Calu3 (cell line): ENCODE data around the gene IDS. TPM values are rescaled to one million over a fixed set of nuclear protein-coding genes. Genes with fewer than 3 reads are reported as not detected.

ENCODE experiments used
- BruUV-seq: library from RNA; stranded (reverse); fragments of 400-500 nt; replicated peaks from 2 replicates; lab custom pipeline; 2021; lab: Mats Ljungman, UMichigan
- CTCF ChIA-PET: fragments of 300-600 bp; sonication (Branson Sonifier 250); formaldehyde crosslinking; loops from one replicate; lab custom pipeline; 2022; ENCODE audit warnings: antibody characterized with exemption; lab: Charles Lee
- DNase-seq: peaks from one replicate; pipeline ENCODE4 v3.0.0; 2022
- H3K27ac Mint-ChIP-seq: one replicate; pipeline ENCODE4 v1.8.0; 2022; ENCODE audit warnings: mixed read lengths; ENCODE audit not compliant: unreplicated experiment
- H3K27me3 Mint-ChIP-seq: one replicate; pipeline ENCODE4 v1.8.0; 2022; ENCODE audit warnings: mixed read lengths; ENCODE audit not compliant: unreplicated experiment
- H3K36me3 Mint-ChIP-seq: one replicate; pipeline ENCODE4 v1.8.0; 2022; ENCODE audit warnings: mild to moderate bottlenecking, moderate library complexity, mixed read lengths; ENCODE audit not compliant: insufficient read depth, unreplicated experiment
- H3K4me1 Mint-ChIP-seq: one replicate; pipeline ENCODE4 v1.8.0; 2022; ENCODE audit warnings: mild to moderate bottlenecking, low read depth, mixed read lengths; ENCODE audit not compliant: unreplicated experiment
- H3K4me3 Mint-ChIP-seq: one replicate; pipeline ENCODE4 v1.8.0; 2022; ENCODE audit warnings: mild to moderate bottlenecking, low read depth, moderate library complexity, mixed read lengths; ENCODE audit not compliant: unreplicated experiment
- H3K9me3 Mint-ChIP-seq: one replicate; pipeline ENCODE4 v1.8.0; 2022; ENCODE audit warnings: low read depth, mixed read lengths; ENCODE audit not compliant: unreplicated experiment
- intact Hi-C: fragments of 100-400 bp; cut with micrococcal nuclease; formaldehyde crosslinking; loops from one replicate; pipeline ENCODE4 v1.10.0; 2022; ENCODE audit not compliant: unreplicated experiment
- total RNA-seq: library from RNA; stranded (reverse); gene quantifications from 2 replicates; pipeline ENCODE4 v1.2.3, GENCODE V29; 2022
- TF ChIP-seq, protein P1 (sequence below): fragments of 200-600 bp; IDR thresholded peaks from one replicate; pipeline ENCODE4 v1.8.0; 2022; ENCODE audit warnings: antibody characterized with exemption; ENCODE audit not compliant: unreplicated experiment

The IDS gene
- total RNA-seq, 1 experiment from 2014 or later = 84.4 TPM

GRCh38 chrX:149541521-149542047 lies 36.5 kb upstream of the IDS start:
- Mint-ChIP-seq H3K9me3 (no peaks in the 10 kb centered on the region), H3K4me3 (peak overlapping the region; percentile 75), H3K27me3 (no peaks in the 10 kb centered on the region), H3K36me3 (peaks cover 33% of the 10 kb centered on the region), H3K27ac (peak overlapping the region; percentile 96), H3K4me1 (no peaks in the 10 kb centered on the region)
- CTCF ChIA-PET = interaction anchor here (1.1 kb wide), 1 partner anchor 30 kb away, joined by 3 read pairs; no protein-coding TSS in a partner anchor
- TF ChIP-seq, protein P1, sequence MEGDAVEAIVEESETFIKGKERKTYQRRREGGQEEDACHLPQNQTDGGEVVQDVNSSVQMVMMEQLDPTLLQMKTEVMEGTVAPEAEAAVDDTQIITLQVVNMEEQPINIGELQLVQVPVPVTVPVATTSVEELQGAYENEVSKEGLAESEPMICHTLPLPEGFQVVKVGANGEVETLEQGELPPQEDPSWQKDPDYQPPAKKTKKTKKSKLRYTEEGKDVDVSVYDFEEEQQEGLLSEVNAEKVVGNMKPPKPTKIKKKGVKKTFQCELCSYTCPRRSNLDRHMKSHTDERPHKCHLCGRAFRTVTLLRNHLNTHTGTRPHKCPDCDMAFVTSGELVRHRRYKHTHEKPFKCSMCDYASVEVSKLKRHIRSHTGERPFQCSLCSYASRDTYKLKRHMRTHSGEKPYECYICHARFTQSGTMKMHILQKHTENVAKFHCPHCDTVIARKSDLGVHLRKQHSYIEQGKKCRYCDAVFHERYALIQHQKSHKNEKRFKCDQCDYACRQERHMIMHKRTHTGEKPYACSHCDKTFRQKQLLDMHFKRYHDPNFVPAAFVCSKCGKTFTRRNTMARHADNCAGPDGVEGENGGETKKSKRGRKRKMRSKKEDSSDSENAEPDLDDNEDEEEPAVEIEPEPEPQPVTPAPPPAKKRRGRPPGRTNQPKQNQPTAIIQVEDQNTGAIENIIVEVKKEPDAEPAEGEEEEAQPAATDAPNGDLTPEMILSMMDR = no peak
- BruUV-seq = no TSS peak
- intact Hi-C loops = no loop called here
- no peak for DNase-seq

DNA sequence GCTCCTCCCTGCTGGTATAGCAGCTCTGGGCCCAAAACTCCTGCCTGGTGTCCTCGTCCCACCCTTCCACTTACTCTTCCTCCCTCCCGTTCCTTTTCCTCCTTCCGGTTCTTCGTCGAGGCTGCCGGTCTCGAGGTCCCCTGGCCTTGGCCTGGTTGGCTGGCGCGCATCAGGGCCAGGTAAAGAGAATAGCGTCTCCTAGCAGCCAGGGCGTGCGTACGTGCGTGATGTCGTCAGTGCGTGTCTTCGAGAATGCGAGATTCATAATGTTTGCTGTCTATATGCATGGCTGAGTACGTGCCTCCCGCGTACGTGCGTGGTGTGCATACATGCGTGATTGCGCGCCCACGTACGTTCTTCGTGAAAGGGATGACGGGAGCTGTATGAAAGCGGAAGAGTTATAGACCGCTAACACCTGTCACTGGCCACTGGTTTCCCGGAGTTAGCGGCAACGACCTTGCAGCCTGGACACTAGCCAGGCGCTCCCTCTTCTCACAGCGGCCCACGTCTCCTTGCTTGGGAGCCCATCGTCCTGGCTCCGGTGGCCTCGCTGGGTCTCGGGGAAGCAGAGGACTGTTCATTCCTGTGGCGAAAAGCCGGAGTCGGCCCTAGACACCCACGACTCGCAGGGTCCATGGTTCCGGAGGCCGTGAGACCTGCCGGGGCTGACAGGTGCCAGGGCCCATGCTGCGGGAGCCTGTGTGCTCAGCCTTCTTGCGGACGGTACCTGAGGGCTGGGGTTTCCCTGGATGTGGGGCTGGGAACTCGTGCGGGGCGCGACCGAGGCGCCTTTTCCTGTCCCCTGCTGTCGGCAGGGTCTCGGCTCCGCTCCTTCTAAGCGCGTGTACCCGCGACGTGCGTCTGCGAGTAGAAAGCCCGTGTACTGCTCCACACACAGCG lies 35.8 kb upstream of the IDS start, which contains the start of gene EOLA1:
Gene EOLA1 (plus strand): TSS at position 392 of the 900 bp plus-strand sequence. CDS start 4,619 bp downstream, outside the sequence.
- intact Hi-C loops = no loop called here
- CTCF ChIA-PET = interaction anchor here (0.7 to 1.8 kb wide), 5 partner anchors 13 to 32 kb away, joined by 3 to 7 read pairs (median 5); no protein-coding TSS in a partner anchor
- H3K36me3 Mint-ChIP-seq = peaks cover 33% of the 10 kb centered on the region

DNA sequence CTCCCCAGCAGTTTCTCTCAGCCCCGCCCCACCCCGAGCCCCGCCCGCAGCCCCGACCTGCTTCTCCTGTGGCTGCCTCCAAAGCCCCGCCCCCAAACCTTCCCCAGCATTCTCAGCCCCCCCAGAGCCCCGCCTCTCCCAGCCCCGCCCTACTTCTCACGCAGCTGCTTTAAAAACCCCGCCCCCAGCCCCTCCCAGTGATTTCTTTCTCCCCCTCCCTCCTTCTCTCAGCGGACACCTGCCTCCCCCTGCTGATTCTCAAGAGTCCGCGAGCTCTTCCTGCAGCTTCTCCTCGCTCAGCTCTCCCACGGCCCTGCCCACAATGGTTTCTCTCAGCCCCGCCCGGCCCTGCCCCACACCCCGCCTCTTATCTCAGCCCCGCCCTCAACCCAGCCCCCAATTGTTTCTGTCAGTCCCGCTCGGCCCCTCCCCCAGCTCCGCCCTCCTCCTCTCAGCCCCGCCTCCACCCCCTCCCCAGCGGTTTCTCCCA lies 35.1 kb upstream of the IDS start:
- peaks cover 33% of the 10 kb centered on the region for H3K36me3 Mint-ChIP-seq
- H3K4me3 Mint-ChIP-seq = peak overlapping the region; percentile 75
- peak; percentile 89 for DNase-seq
- no peaks in the 10 kb centered on the region for H3K9me3 Mint-ChIP-seq
- TF ChIP-seq, protein P1 = no peak
- H3K27ac Mint-ChIP-seq = peak overlapping the region; percentile 96
- CTCF ChIA-PET = interaction anchor here (0.7 to 1.8 kb wide), 5 partner anchors 13 to 46 kb away, joined by 3 to 7 read pairs (median 5); no protein-coding TSS in a partner anchor
- intact Hi-C loops = no loop called here
- no peaks in the 10 kb centered on the region for H3K27me3 Mint-ChIP-seq
- no peaks in the 10 kb centered on the region for H3K4me1 Mint-ChIP-seq
- BruUV-seq = no TSS peak

More for the DNA sequence above, 35.8 kb upstream of the IDS start, which contains the start of gene EOLA1:
- TF ChIP-seq, protein P1 = no peak
- Mint-ChIP-seq H3K9me3 (no peaks in the 10 kb centered on the region), H3K4me1 (no peaks in the 10 kb centered on the region), H3K27me3 (no peaks in the 10 kb centered on the region), H3K27ac (peak within 1 kb of the TSS; percentile 96), H3K4me3 (peak within 1 kb of the TSS; percentile 75)
- no TSS peak for BruUV-seq
- peak; percentile 86 for DNase-seq
